Measurements from ENCODE around the gene OPCML.

The OPCML gene

DNA sequence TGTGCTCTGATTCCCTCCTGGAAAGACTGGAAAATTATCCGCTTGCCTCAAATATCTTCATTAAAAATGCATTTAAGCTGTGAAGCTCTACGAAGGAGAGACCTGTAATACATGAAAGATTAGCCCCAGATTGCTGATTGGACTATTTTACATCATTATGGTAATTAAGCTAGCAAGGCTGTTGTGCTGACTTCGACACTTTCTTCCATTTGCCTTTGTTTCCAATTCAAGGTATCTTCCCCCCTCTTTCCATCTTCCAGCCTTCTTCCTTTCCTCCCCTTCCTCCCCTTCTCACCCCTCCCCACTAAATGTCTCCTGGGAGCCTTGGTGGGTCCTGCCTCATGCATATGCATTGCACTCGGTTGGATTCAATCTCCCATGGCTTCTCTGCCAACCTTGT is 710.8 kb downstream of the OPCML start:
- no peak for DNase-seq

DNA sequence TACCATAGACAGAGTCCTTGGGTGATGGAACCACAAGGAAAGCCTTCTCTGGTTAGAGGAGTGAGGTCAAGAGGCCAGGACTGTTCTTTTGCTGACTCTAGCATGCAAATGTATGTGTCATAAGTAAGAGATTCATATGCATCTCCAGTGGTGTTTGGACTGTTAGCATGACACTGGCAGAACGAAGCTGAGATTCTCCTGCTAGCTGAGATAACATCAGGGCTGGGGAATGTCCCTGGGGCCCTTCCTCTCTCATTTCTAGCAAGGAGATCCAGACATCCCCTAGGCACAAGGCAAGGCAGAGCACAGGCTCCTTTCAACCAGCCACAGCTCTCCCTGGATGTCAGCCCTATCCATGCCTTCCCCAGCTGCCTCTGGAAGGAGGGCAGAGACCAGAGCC is 711.3 kb downstream of the OPCML start:
- DNase-seq, result no peak

DNA sequence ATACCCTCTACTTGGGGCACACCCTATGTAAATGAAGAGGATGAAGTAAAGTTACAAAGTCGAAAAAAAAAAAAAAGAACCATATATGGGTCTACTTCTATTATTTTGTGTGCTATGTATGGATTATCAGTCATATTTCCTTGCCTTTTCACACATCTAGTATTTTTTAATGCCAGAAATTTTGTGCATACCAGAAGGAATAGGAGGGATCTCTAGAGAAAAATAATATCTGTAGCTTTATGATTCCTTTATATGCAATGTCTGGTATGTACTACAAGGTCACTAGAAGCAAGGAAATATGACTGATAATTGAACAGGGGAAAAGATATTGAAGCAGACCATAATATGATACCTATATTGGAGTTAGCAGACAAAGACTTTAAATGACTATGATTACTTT is 713.4 kb downstream of the OPCML start:
- DNase-seq, result no peak

GRCh38 chr11:132817387-132817786 is 714.9 kb downstream of the OPCML start:
- no peak for DNase-seq

DNA sequence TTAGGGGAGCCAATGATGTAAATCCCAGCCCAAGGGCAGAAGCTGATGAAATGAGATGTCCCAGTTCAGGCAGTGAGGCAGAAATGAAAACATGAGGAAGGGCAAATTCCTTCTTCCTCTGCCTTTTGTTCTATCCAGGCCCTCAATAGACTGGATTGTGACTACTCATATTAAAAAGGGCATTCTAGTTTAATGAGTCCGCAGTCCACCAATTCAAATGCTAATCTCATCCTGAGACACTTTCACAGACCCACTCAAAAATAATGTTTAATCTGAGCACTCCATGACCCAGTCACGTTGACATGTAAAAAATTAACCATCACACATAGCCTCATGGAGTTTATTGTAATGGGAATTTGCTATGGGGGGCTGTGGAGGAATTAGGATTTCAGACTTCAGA is 717.9 kb downstream of the OPCML start:
- no peak for DNase-seq

GRCh38 chr11:132811649-132812048 is 720.7 kb downstream of the OPCML start:
- no peak for DNase-seq

DNA sequence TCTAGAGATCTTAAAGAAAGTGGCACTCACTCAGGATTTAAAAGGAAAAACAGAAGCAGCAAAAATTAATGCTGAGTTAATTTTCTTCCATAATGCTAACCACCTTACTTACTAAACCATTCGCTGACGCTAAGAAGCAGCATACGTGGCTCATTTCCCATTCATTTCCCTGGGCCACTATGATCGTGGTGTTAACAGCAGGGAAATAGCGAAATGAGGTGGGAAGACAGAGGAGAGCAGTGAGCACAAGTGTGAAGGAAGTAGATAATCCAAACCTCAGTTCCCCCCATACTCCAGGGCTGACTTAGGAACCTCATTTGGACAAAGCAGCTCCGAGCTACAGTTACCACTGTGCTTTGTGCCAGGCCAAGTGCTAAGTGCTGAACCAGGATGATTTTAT is 723.2 kb downstream of the OPCML start:
- DNase-seq, result no peak

DNA sequence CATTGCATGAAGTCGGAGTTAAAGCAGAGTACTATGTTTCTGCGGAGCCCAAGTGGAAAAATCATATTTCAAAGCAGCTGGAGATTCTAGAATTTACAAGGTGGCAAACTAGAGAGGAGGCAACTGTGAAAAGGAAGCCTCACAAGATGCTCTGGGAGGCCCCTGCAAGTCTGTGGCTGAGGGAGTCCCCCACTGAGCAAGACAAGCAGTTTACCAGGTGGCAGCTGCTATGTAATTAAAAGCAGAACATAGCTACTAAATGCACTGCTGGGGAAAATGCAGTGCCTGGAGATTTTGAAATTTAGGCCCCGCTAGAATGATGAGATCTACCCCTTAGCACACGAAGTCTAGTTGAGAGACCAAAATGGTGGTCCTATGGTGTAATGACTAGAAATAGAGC is 728.0 kb downstream of the OPCML start:
- DNase-seq, result no peak

- no peak for DNase-seq
Observed at GRCh38 chr11:132803436-132803835, 728.9 kb downstream of the OPCML start.

- no peak for DNase-seq
Observed at GRCh38 chr11:132802947-132803346, 729.4 kb downstream of the OPCML start.

- DNase-seq, result no peak
Observed at GRCh38 chr11:132793831-132794230, 738.5 kb downstream of the OPCML start.

DNA sequence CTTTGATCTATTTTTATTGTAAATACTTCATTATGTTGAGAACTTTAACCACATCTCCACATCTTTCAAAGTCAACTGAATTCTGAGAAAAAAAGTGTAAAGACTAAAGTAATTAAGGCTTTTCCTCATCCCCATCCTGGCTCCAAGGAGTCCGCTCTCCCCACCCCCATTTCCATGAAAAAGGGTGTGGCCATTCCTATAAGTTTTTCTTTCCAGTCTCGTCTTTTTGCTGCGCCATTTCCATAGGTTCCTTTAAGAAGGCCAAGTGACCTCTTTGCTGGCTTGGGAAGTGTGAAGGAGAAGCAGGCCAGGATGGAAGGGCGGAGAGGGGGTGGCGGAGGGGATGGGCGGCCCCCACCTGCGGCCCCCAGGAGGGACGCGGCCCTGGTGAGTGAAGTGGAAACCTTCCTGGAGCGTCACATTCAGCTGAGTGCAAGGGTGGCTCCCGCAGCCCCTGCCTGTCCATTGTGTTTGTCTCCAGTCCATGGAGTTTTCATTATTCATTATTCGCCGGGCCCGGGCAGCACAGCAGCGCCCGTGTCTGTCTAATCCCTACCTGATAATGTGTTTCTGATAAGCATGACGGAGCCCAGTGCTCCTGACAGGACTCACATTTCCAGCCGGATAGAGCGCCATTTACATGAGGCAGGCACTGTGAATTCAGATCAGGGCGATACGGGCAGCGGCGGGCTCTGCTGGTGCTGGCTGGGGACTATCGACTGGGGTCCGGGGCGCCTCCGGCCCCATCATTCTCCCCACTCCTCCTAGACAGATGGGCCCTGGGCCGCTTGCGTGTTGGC is 739.8 kb downstream of the OPCML start:
- no peak for DNase-seq

GRCh38 chr11:132790971-132791370 is 741.3 kb downstream of the OPCML start:
- DNase-seq, result no peak

DNA sequence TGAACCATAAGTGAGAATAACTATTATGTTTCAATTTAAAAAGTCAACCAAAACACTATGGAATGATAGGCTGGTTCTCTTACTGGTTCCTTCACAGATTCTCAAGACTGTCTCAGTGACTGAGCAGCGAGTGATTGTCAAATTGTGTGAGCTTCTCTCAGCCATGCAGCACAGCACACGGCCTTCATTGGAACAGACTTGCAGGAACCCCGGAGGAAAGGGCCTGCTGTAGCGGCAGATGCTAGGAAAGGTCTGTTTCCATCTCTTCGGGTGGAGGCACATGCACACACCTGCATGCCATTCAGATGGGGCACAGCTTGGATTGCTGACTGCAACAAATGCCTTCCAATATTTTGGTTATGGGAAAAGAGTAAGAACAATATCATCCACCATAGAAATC is 741.8 kb downstream of the OPCML start:
- DNase-seq, result no peak

DNA sequence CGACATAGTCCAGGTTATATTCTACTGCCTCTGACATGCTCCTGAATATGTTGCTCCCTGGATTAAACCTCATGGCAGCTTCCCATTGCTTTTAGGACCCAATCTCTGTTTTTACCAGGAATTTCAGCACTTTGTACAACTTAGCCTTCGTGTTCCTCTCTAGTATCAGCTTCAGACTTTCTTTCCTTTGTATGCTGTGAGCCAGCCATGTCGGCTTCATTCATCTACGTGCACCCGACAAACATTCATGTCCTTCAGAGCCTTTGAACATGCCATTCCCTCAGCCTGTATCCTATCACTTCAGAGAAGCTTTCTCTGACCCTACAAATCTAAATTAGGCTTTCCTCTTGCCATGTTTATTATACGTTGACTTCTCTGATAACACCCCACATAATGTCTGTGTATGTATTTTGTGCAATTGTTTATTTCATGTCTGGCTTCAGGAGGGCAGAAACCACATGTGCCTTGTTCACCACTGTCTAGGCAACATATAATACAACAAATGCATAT is 743.4 kb downstream of the OPCML start:
- no peak for DNase-seq

DNA sequence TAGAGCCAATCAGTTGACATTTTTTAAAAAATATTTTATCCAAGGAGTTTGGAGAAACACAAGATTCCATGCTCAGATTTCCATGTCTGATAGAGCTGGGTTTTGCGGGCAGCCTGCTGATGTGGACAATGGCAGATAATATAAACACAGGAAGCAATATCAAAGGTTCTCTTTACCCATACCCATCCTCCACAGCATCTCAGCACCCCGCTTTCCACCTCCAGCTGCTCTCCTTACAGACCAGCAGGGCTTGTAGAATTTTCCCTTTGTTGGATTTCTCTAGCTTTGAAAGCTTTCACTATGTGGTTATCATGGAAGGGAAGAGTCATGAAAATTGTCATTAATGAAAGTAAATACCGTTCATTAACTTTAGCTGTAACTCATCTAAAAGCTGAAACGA is 746.4 kb downstream of the OPCML start:
- DNase-seq, result no peak

GRCh38 chr11:132784441-132784840 is 747.9 kb downstream of the OPCML start:
- DNase-seq, result no peak

DNA sequence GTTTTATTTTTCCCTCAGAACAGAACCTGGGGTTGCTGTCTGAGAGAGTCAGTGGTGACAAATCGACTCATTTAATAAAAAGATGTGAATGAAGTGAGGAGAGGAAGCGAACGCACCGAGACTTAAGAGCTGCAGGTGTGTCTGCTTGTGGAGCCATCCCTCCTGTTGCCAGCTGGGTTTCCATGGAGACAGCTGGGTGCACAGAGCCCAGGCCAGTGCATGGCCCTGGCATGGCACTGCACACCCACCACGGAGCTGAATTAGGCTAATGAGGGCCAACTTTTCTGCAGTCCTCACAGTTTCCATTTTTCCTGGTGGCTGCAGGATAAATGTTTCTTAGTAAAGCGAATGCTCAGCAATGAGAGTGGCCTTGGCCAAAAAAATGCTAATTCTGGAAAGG is 750.2 kb downstream of the OPCML start:
- no peak for DNase-seq

DNA sequence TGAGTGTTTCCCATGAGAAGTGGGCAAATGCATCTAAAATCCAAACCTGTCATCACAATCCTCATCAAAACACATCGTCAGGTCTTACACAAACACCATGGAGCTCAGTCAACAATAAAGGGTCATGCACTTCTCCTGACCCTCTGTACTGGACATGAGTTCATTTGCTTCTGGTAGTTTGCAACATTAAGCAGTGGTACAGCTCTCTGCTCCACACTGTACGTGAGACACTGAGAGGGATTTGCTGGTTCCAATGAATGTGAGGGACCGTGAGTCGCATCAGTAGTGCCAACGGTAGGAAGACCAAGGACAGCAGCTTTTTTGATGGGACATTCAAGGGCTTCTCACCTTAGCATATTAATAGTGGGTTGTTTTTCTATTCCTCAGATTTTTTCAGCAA is 752.3 kb downstream of the OPCML start:
- DNase-seq, result no peak

GRCh38 chr11:132779497-132779896 is 752.8 kb downstream of the OPCML start:
- DNase-seq, result no peak

GRCh38 chr11:132777067-132777975 is 755.0 kb downstream of the OPCML start:
- DNase-seq, result no peak

GRCh38 chr11:132773751-132774150 is 758.5 kb downstream of the OPCML start:
- no peak for DNase-seq

DNA sequence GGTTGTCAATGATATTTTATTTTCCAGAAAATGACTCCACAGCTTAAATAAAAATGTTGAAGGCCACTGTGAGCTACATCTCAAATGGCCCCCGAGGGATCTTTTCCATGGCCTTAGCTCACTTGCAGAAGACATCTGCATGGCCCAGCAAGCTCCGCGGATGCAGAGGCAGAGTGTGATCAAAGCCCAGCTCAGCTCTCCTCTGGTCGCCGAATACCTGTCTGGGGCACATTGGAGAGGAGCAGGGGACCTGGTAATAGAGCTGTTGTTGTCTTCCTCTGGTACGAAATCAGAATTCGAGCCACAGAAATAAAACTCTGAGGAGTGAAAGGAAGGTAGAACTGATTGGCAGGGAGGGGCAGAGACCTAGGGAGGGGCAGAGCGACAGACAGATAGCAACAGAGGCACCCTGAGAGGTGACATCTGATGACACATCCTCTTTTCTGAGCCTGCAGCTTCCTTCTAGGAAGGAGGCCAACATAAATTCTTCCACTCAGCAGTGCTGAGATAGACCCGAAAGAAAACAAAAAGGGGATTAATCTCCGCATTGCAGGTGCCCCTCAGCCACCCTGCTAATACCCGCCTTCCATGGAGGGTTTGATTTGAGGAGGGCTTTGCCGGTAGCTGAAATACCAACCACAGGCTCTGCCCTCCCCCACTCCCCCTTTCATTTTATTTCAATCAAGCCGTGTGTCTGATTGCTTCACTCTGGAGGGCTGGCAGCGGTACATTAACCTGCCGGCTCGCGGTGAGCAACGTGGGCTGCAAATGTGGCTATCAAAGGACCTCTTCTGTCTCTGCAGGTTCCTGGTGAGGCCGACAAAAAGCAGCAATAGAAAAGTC is 759.4 kb downstream of the OPCML start:
- no peak for DNase-seq

Measured in activated T-cell treated with anti-CD3 and anti-CD28 coated beads, Interleukin-2, amount 50 U/mL, for 1 hour (primary cell).